Measurements from ENCODE around the gene RAI14.

- TF ChIP-seq CTCF (IDR thresholded peaks at IDR 0.05; ENCODE audit: insufficient read depth, low read depth, low read length) (no peak), EZH2 (IDR thresholded peaks at IDR 0.05; ENCODE audit: insufficient read depth, low read length) (no peak)
These were observed 212.7 kb downstream of the RAI14 start for GRCh38 chr5:34868791-34869190.

All from astrocyte (in vitro differentiated cells and primary cell).